ENCODE measurements around the gene CLEC4M.

The CLEC4M gene, protein sequence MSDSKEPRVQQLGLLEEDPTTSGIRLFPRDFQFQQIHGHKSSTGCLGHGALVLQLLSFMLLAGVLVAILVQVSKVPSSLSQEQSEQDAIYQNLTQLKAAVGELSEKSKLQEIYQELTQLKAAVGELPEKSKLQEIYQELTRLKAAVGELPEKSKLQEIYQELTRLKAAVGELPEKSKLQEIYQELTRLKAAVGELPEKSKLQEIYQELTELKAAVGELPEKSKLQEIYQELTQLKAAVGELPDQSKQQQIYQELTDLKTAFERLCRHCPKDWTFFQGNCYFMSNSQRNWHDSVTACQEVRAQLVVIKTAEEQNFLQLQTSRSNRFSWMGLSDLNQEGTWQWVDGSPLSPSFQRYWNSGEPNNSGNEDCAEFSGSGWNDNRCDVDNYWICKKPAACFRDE

DNA sequence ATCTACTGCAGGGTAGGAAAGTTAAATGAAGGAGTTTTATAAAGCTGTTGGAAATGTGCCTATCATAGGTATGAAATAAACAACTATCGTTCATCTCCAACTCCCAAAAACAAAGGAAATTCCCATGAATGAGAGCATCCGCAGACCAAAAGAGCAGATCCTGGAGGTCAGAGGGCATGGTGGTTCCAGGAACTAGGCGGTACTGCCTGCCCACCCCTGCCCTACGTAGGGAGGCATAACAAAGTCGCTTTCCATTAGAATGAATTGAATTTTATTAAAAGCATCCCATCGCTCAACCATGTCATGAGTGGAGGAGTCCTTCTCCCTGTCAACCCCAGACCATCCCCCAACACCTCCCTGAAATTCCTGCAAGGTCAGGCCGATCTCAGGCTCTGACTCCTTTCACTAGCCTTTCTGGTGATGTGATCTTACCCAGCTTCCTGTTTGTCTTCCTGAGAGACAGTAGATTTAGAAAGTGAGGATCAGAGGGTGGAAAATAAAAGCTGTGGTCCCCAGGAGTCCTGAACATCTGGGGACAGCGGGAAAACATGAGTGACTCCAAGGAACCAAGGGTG lies at the start of gene CLEC4M:
CLEC4M (plus strand) TSS at position 525 of the 575 bp plus-strand sequence; CDS start at position 549, 24 bp downstream.
- Mint-ChIP-seq H3K9me3 (ENCODE audit: low read depth) (peaks cover 17% of the 10 kb centered on the region), H3K4me3 (no peak within 1 kb of the TSS), H3K27me3 (peaks cover 2% of the 10 kb centered on the region), H3K27ac (no peak within 1 kb of the TSS), H3K36me3 (peaks cover 14% of the 10 kb centered on the region), H3K4me1 (ENCODE audit: low read depth) (peaks cover 3% of the 10 kb centered on the region)

DNA sequence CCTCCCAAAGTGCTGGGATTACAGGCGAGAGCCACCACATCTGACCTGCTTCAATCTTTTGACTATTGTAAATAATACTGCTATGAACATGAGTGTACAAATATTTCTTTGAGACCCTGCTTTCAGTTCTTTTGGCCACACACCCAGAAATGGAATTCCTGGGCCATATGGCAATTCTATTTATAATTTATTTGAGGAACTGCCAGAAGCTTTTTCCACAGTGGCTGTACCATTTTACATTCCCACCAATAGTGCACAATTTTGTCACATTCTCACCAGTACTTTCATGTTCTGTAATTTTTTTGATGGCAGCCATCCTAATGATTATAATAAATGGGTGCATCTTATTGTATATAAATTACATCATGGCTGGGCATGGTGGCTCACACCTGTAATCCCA lies 47.4 kb upstream of the CLEC4M start:
- no peak overlapping the region for H3K27ac Mint-ChIP-seq

DNA sequence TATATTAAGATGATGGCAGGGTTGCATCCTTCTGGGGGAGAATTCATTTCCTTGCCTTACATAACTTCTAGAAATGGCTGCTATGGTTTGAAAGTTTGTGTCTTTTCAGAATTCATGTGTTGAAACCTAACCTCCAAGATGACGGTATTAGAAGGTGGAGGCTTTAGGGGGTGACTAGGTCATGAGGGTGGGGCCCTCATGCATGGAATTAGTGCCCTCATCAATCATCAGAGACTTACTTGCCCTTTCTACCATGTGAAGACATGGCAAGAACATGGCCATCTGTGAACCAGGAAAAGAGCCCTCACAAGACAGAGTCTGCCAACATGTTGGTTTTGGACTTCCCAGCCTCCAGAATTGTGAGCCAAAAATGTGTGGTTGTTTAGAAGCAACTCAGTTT lies 46.3 kb upstream of the CLEC4M start:
- H3K36me3 Mint-ChIP-seq, result no peaks in the 10 kb centered on the region
- H3K27me3 Mint-ChIP-seq, result no peaks in the 10 kb centered on the region
- peak overlapping the region; percentile 46 for H3K27ac Mint-ChIP-seq
- peaks cover 34% of the 10 kb centered on the region for H3K4me1 Mint-ChIP-seq (ENCODE audit: low read depth)
- no peaks in the 10 kb centered on the region for H3K9me3 Mint-ChIP-seq (ENCODE audit: low read depth)
- no peak overlapping the region for H3K4me3 Mint-ChIP-seq

More for the DNA sequence above, 47.4 kb upstream of the CLEC4M start:
- H3K9me3 Mint-ChIP-seq (ENCODE audit: low read depth), result no peaks in the 10 kb centered on the region
- H3K27me3 Mint-ChIP-seq, result no peaks in the 10 kb centered on the region
- no peak overlapping the region for H3K4me3 Mint-ChIP-seq
- no peaks in the 10 kb centered on the region for H3K36me3 Mint-ChIP-seq
- peaks cover 34% of the 10 kb centered on the region for H3K4me1 Mint-ChIP-seq (ENCODE audit: low read depth)

DNA sequence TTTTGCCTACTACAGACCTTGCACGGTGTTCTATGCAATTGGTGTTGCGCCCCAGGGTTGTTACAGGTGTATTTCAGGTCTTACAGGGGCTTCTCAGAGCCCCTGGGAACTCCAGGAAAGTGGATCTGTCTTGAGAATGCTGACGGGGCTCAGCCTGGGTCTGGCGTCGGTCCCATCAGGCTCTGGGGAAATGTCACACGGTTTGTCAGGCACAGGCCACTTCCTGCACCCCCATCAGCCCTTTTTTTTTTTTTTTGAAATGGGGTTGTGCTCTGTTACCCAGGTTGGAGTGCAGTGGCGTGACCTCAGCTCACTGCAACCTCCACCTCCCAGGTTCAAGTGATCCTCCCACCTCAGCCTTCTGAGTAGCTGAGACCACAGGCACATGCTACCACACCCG lies 44.4 kb upstream of the CLEC4M start:
- no peaks in the 10 kb centered on the region for H3K27me3 Mint-ChIP-seq
- H3K36me3 Mint-ChIP-seq, result no peaks in the 10 kb centered on the region
- H3K27ac Mint-ChIP-seq, result peak overlapping the region; percentile 70
- H3K4me1 Mint-ChIP-seq (ENCODE audit: low read depth), result peaks cover 34% of the 10 kb centered on the region
- no peaks in the 10 kb centered on the region for H3K9me3 Mint-ChIP-seq (ENCODE audit: low read depth)
- H3K4me3 Mint-ChIP-seq, result peak overlapping the region; percentile 48

DNA sequence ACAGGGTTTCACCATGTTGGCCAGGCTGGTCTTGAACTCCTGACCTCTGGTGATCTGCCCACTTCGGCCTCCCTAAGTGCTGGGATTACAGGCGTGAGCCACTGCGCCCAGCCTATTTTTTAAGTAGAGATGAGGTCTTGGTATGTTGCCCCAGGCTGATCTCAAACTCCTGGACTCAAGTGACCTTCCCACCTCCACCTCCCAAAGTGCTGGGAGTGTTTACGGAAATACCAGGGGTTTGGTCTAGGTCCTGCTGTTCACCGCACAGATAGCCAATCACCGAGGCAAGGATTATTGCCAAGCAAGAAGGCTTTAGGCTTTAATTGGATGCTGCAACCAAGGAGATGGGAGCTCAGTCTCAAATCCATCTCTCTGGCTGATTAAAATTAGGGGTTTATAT lies 42.7 kb upstream of the CLEC4M start:
- Mint-ChIP-seq H3K27me3 (no peaks in the 10 kb centered on the region), H3K4me1 (ENCODE audit: low read depth) (peaks cover 23% of the 10 kb centered on the region), H3K4me3 (no peak overlapping the region), H3K36me3 (no peaks in the 10 kb centered on the region), H3K27ac (no peak overlapping the region), H3K9me3 (ENCODE audit: low read depth) (no peaks in the 10 kb centered on the region)

DNA sequence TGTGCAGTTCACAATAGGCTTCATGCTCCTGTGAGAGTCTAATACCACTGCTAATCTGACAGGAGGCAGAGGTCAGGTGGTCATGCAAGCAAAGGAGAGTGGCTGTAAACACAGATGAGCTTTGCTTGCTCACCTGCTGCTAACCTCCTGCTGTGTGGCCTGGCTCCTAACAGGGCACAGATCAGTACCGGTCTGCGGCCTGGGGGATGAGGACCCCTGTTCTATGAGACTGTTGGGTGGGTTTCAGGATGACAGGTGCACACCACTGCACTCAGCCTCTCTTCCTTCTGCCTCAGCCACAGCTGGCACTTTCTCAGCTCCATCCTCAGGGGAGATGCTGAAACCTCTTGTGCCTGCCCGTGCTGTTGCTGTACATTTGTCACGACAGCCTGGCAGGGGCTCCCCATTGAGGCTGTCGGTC lies 40.8 kb upstream of the CLEC4M start:
- Mint-ChIP-seq H3K9me3 (ENCODE audit: low read depth) (no peaks in the 10 kb centered on the region), H3K4me1 (ENCODE audit: low read depth) (peaks cover 14% of the 10 kb centered on the region), H3K27ac (no peak overlapping the region), H3K4me3 (no peak overlapping the region), H3K36me3 (no peaks in the 10 kb centered on the region), H3K27me3 (no peaks in the 10 kb centered on the region)

DNA sequence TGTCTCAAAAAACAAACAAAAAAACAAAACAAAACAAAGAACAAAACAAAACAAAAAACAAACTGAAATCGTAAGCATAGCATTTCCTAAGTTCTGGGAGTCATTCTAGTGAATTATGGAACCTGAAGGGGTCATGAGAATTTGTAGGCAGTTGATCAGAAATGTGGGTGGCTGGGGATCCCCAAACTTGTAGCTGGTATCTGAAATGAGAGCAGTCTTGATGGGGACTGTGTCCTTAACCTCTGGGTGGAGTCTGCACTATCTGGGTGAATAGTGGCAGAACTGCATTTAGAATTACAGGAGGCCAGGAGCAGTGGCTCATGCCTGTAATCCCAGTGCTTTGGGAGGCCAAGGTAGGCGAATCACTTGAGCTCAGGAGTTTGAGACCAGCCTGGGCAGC lies 37.3 kb upstream of the CLEC4M start:
- Mint-ChIP-seq H3K27me3 (peaks cover 21% of the 10 kb centered on the region), H3K27ac (no peak overlapping the region), H3K4me3 (no peak overlapping the region), H3K4me1 (ENCODE audit: low read depth) (peaks cover 12% of the 10 kb centered on the region), H3K36me3 (peaks cover 3% of the 10 kb centered on the region), H3K9me3 (ENCODE audit: low read depth) (no peaks in the 10 kb centered on the region)

DNA sequence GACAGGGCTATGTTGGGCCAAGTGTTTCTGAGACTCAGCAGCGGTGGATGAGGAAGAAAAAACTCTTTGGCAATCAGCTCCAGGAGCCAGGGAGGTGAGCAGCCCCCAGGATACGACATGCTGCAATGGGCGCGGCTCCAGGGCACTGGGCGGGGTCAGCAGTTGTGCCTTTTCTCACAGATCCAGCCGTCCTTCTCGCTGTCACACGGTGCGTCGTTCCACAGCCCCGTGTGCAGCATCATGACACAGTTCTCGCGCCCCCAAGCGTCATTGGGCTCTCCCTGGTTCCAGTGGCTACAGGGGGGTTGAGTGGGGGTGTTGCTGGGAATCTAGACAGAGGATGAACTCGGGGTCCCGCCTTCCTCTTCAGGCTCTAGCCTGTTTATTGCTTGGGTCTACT lies 33.8 kb upstream of the CLEC4M start:
- Mint-ChIP-seq H3K27me3 (peaks cover 23% of the 10 kb centered on the region), H3K36me3 (peaks cover 3% of the 10 kb centered on the region), H3K27ac (no peak overlapping the region), H3K4me1 (ENCODE audit: low read depth) (peaks cover 12% of the 10 kb centered on the region), H3K9me3 (ENCODE audit: low read depth) (no peaks in the 10 kb centered on the region), H3K4me3 (no peak overlapping the region)

DNA sequence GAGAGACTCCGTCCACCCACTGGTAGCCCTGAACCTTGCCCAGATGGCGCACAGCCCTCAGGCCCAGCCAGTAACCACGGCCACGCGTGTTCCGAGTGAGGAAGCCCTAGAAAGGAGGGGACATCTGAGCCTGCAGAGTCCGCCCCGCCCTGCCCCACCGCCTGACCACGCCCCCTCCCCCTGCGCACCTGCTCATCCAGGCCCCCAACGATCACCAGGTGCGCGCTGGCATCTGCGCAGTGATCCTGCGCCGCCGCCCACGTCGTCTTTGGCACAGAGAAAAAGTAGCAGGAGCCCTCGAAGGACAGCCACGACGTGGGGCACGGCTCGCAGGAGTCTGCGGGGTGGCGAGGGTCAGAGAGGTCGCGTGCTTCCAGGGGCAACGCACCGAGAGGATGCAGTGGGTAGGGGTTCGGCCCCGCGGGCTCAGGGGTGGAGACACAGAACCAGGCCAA lies 33.2 kb upstream of the CLEC4M start:
- Mint-ChIP-seq H3K36me3 (peaks cover 3% of the 10 kb centered on the region), H3K27me3 (peaks cover 23% of the 10 kb centered on the region), H3K4me1 (ENCODE audit: low read depth) (peaks cover 12% of the 10 kb centered on the region), H3K4me3 (peak overlapping the region; percentile 60), H3K9me3 (ENCODE audit: low read depth) (no peaks in the 10 kb centered on the region), H3K27ac (no peak overlapping the region)

DNA sequence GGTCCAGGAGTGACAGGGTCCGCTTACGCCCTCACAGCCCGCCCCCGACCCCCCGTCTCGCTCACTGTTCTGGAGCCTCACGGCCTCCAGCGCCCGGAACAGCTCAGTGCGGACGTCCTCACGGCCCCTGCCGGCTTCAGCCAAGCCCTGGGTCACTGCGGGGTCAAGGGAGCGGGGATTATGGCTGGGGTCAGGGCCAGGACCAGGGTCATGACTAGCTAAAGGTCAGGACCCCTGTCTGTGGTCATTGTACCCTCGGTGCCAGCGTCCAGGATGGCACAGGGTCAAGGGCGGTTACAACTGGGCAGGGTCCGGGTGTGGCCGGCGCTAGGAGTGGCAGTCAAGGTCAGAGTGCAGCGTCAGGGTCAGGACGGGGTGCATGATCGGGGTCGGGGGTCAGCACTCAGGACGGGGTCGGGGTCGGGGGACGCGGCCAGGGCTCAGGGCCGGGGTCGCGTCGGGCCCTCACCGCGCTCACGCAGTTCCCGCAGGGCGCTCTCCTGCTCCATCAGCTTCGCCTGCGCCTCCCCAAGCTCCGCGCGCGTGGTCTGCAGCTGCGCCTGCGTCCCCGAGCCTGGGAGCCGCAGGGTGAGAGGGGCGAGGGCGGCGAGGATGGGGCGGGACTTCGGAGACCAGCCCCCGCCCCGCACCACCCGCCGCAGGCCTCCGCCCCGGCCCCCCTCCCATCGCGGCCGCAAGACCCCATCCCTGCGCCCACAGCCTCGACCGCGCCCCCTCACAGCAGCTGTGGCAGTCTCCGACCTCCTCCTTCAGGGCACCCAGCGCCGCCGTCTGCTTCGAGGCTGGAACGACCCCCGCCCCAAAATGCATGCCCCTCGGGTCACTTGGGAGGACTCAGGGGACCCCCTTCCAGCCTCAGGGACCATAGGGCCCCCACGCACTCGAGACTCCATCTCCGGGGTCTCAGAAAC lies 32.5 kb upstream of the CLEC4M start:
- H3K4me3 Mint-ChIP-seq, result no peak overlapping the region
- H3K36me3 Mint-ChIP-seq, result peaks cover 3% of the 10 kb centered on the region

DNA sequence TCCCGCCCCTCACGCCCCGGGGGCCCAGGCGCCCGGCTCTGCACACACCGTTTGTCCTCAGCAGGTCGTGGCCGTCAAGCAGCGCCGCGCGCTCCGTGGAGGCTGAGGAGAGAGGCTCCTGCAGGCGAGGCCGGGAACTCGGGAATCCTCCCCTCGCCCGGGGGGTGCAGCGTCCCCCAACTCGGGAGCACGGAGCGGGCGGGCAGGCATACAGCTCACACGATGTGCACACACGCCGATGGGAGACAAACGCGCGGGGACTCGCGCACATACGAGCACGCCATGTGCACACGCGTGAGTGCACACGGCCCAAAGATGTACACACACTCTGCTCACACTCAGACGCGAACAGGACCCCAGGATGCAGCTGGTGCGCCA lies 31.8 kb upstream of the CLEC4M start:
- peaks cover 3% of the 10 kb centered on the region for H3K36me3 Mint-ChIP-seq
- peaks cover 12% of the 10 kb centered on the region for H3K4me1 Mint-ChIP-seq (ENCODE audit: low read depth)
- H3K9me3 Mint-ChIP-seq (ENCODE audit: low read depth), result no peaks in the 10 kb centered on the region
- no peak overlapping the region for H3K4me3 Mint-ChIP-seq
- H3K27me3 Mint-ChIP-seq, result peaks cover 23% of the 10 kb centered on the region
- H3K27ac Mint-ChIP-seq, result no peak overlapping the region

More for the DNA sequence above, 32.5 kb upstream of the CLEC4M start:
- peaks cover 12% of the 10 kb centered on the region for H3K4me1 Mint-ChIP-seq (ENCODE audit: low read depth)
- no peak overlapping the region for H3K27ac Mint-ChIP-seq
- no peaks in the 10 kb centered on the region for H3K9me3 Mint-ChIP-seq (ENCODE audit: low read depth)
- H3K27me3 Mint-ChIP-seq, result peaks cover 23% of the 10 kb centered on the region

DNA sequence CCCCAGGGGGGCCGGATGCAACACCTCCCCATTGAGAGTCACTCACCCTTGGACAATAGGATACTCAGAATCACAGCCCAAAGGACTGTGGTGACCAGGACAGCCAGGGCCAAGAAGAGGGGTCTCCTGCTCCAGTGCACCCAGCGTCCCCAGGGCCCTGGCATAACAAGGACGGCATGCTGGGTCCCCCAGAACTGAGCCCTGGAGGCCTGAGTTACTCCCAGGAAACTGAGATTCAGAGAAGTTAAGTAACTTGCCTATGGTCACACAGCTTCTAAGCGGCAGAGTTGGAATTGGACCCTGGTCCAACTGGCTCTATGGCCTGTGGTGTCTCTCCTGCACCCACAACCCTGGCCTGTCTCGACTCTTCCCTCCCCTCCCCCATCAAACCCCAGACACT lies 31.4 kb upstream of the CLEC4M start:
- Mint-ChIP-seq H3K9me3 (ENCODE audit: low read depth) (no peaks in the 10 kb centered on the region), H3K4me3 (no peak overlapping the region), H3K4me1 (ENCODE audit: low read depth) (peaks cover 12% of the 10 kb centered on the region), H3K36me3 (peaks cover 3% of the 10 kb centered on the region), H3K27ac (no peak overlapping the region), H3K27me3 (peaks cover 23% of the 10 kb centered on the region)

DNA sequence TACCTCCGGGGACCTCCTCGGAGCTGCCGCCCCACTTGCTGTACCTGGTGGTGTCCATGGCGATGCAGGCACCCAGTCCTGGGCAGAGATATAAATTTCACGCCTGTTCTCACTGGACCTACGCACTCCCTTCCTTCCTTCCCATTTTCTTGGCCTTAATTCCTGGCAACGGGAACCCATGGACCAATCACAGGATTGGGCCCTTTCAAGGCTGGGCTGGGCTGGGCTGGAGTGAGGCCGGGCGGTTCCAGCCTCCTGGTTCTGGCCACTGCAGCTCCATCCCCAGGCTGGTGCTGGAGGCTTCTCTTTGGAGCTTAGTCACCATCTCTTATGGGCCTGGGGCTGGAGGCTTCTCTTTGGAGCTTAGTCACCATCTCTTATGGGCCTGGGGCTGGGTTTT lies 31.0 kb upstream of the CLEC4M start, which contains the start of gene CLEC4G:
CLEC4G (minus strand) TSS at position 66 of the 400 bp plus-strand sequence; CDS start at position 58, 8 bp downstream.
- H3K36me3 Mint-ChIP-seq, result peaks cover 3% of the 10 kb centered on the region
- H3K4me3 Mint-ChIP-seq, result peak within 1 kb of the TSS; percentile 5
- H3K9me3 Mint-ChIP-seq (ENCODE audit: low read depth), result no peaks in the 10 kb centered on the region
- H3K4me1 Mint-ChIP-seq (ENCODE audit: low read depth), result peaks cover 12% of the 10 kb centered on the region
- H3K27ac Mint-ChIP-seq, result no peak within 1 kb of the TSS
- H3K27me3 Mint-ChIP-seq, result peaks cover 23% of the 10 kb centered on the region

DNA sequence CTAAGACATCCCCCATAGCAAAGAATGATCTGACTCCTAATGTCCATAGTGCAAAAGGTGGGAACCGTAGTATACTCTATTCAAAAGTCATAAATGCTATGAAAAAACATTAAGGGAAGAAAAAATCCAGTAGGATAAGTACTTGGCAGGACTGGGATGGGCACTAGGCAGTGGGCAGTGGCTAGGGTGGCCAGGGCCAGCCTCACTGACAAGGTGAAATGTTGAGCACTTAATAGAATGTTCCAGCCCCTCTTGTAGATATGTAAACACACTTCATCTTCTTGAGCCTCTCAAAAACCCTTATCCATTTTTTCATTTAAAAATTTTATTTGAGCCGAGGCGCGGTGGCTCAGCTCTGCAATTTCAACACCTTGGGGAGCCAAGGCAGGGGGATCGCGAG lies 29.7 kb upstream of the CLEC4M start:
- Mint-ChIP-seq H3K4me3 (no peak overlapping the region), H3K27me3 (peaks cover 15% of the 10 kb centered on the region), H3K27ac (no peak overlapping the region), H3K9me3 (ENCODE audit: low read depth) (no peaks in the 10 kb centered on the region), H3K36me3 (peaks cover under 1% of the 10 kb centered on the region), H3K4me1 (ENCODE audit: low read depth) (peaks cover 16% of the 10 kb centered on the region)
